Spleen (tissue), 11 donors: ENCODE results near the gene PEF1. TPM values are rescaled to one million over a fixed set of nuclear protein-coding genes. Genes with fewer than 3 reads are reported as not detected.

ENCODE experiments used
- DNase-seq: peaks from one replicate; pipeline ENCODE4 v3.0.0-alpha.2; 2020
- H3K27ac ChIP-seq, 8 donors: fragments of 200-600 bp; sonication (generic) in 7 of 8; 1 replicate in 4 of 8; 2 replicates in 4 of 8; pipeline versions ENCODE4 v1.5.0 to v1.8.0; 2016 to 2021; ENCODE audit warnings: inconsistent platforms in 4 of 8, mild to moderate bottlenecking in 4 of 8, moderate library complexity in 1 of 8
- H3K27me3 ChIP-seq, 7 donors: fragments of 200-600 bp; sonication (generic) in 6 of 7; replicated peaks in 1 of 7; 1 replicate in 4 of 7; 2 replicates in 3 of 7; pipeline versions ENCODE4 v1.5.0 to v1.8.0; 2016 to 2021; ENCODE audit warnings: inconsistent platforms in 3 of 7, mild to moderate bottlenecking in 1 of 7
- H3K36me3 ChIP-seq, 6 donors: fragments of 200-600 bp; sonication (generic) in 5 of 6; 1 replicate in 4 of 6; 2 replicates in 2 of 6; pipeline versions ENCODE4 v1.5.0 to v1.8.0; 2016 to 2021; ENCODE audit warnings: inconsistent platforms in 2 of 6
- H3K4me1 ChIP-seq, 6 donors: fragments of 200-600 bp; sonication (generic) in 5 of 6; 1 replicate in 3 of 6; 2 replicates in 3 of 6; pipeline versions ENCODE4 v1.5.0 to v1.8.0; 2016 to 2021; ENCODE audit warnings: inconsistent platforms in 3 of 6
- H3K4me3 ChIP-seq, 8 donors: fragments of 200-600 bp; sonication (generic) in 7 of 8; 1 replicate in 4 of 8; 2 replicates in 4 of 8; pipeline versions ENCODE4 v1.5.0 to v1.8.0; 2016 to 2021; ENCODE audit warnings: inconsistent platforms in 4 of 8, mild to moderate bottlenecking in 4 of 8, moderate library complexity in 2 of 8
- H3K9me3 ChIP-seq, 8 donors: fragments of 200-600 bp; sonication (generic) in 7 of 8; 1 replicate in 4 of 8; 2 replicates in 4 of 8; pipeline versions ENCODE4 v1.5.0 to v1.8.0; 2016 to 2021; ENCODE audit warnings: inconsistent platforms in 4 of 8
- CTCF ChIP-seq, 11 experiments: fragments of 200-600 bp in 7 of 11; fragments of 450-650 bp in 4 of 11; sonication (generic) in 4 of 11; IDR thresholded peaks in 8 of 11; conservative IDR thresholded peaks in 3 of 11; 1 replicate in 7 of 11; 2 replicates in 4 of 11; pipeline versions ENCODE4 v1.4.0 to v1.8.0; 2016 to 2021; ENCODE audit warnings: antibody characterized with exemption in 11 of 11, inconsistent platforms in 4 of 11, mild to moderate bottlenecking in 1 of 11
- POLR2A ChIP-seq, 3 donors: fragments of 450-650 bp; IDR thresholded peaks; one replicate each; pipeline ENCODE4 v1.5.1; 2017; ENCODE audit warnings: antibody characterized with exemption in 3 of 3, mild to moderate bottlenecking in 1 of 3
- POLR2AphosphoS5 ChIP-seq, 3 donors: sonication (generic); formaldehyde crosslinking; IDR thresholded peaks; one replicate each; pipeline ENCODE4 v1.5.1; 2017; ENCODE audit warnings: antibody characterized with exemption in 3 of 3
- WGBS, 5 donors: extraction: QIAGEN DNeasy Blood & Tissue Kit in 3 of 5; methylation state at CpG; one replicate each; pipeline versions ENCODE4 v1.1.5 to v1.1.7; 2013 to 2018; 5-methylcytosine and 5-hydroxymethylcytosine counted together
- intact Hi-C: fragments of 100-400 bp; cut with DNase I; formaldehyde crosslinking; loops from one replicate; pipeline ENCODE4 v1.15.0; 2023; ENCODE audit warnings: low total_unique reads
- polyA plus RNA-seq, 3 donors: library from polyadenylated mRNA; stranded (reverse); fragments of 200-250 nt; gene quantifications; one replicate each; pipeline ENCODE4 v1.2.1, GENCODE V29; 2013
- total RNA-seq, 7 donors: library from RNA; depleted of rRNA in 3 of 7; stranded (reverse); fragments of >200 nt in 3 of 7; fragmentation: NEBNext Ultra II Directional in 4 of 7; extraction: Animal tissue kit (Norgen Biotek cat#: 25700) in 4 of 7; gene quantifications; one replicate each; pipeline versions ENCODE4 v1.1.0 to v1.2.1, GENCODE V29; 2016 to 2021
- donor health status: healthy with polysubstance abuse.
- donor health status: DM: no; HTN: no; CAD: no; lungs with moderate emphysema.
- donor health status: DM: no; HTN: no; CAD: no.
- donor health status: Bipolar disorder and iron deficiency.
- donor health status: healthy.
- donor health status: DM: no; HTN: no; CAD: no.
- donor health status: DM: yes; HTN: yes; CAD: no.

Gene PEF1
- total and polyA plus RNA-seq, 10 donors, result 46.5 to 73.4 (median 55.7) TPM

GRCh38 chr1:31677949-31678348 lies 33.3 kb upstream of the PEF1 start:
- WGBS, 5 donors, result 64 to 77% (median 67%) methylated on average over 6 of the region's 6 CpGs
- no peak overlapping the region for H3K27ac ChIP-seq
- no peak for DNase-seq

DNA sequence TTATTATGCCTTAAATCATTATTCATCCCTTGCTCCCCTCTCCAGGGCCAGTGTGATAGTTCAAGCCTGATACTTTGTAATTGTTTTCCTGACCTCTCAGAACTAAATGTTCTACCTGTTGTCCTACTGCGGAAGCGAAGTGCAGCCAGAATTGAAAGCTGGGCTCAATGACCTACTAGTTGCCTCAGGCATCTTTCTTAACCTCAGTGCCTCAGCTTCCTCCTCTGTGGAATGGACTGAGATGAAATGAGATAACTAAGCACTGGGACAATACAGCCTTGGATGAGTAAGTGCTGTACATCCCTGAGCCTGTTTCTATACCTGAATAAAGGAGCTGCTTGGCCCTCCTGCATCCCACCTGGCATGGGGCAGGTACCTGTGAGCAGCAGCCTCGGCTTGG lies 32.7 kb upstream of the PEF1 start:
- Histone ChIP-seq H3K27ac (no peak overlapping the region), H3K36me3 (no peaks in the 10 kb centered on the region), H3K4me1 (no peaks in the 10 kb centered on the region), H3K27me3 (peaks cover 0 to 17% (median 0%) of the 10 kb centered on the region in 7 donors), H3K9me3 (no peaks in the 10 kb centered on the region), H3K4me3 (no peak overlapping the region)
- 43 to 99% (median 80%) methylated on average over 2 to 3 of the region's 3 CpGs for WGBS, 5 donors
- no peak for TF ChIP-seq POLR2A (IDR thresholded peaks at IDR 0.05)
- TF ChIP-seq CTCF (IDR thresholded peaks at IDR 0.05 in 8 of 11, conservative IDR thresholded peaks at IDR 0.05 in 3 of 11), result no peak
- no peak for TF ChIP-seq POLR2AphosphoS5 (IDR thresholded peaks at IDR 0.05)
- intact Hi-C loops, result no loop called here
- DNase-seq, result no peak

More at GRCh38 chr1:31677949-31678348, 33.3 kb upstream of the PEF1 start:
- Histone ChIP-seq H3K4me1 (no peaks in the 10 kb centered on the region), H3K4me3 (no peak overlapping the region), H3K36me3 (no peaks in the 10 kb centered on the region), H3K27me3 (peaks cover 0 to 17% (median 0%) of the 10 kb centered on the region in 7 donors), H3K9me3 (no peaks in the 10 kb centered on the region)
- intact Hi-C loops, result no loop called here
- TF ChIP-seq POLR2A (IDR thresholded peaks at IDR 0.05) (no peak), CTCF (IDR thresholded peaks at IDR 0.05 in 8 of 11, conservative IDR thresholded peaks at IDR 0.05 in 3 of 11) (no peak), POLR2AphosphoS5 (IDR thresholded peaks at IDR 0.05) (no peak)

DNA sequence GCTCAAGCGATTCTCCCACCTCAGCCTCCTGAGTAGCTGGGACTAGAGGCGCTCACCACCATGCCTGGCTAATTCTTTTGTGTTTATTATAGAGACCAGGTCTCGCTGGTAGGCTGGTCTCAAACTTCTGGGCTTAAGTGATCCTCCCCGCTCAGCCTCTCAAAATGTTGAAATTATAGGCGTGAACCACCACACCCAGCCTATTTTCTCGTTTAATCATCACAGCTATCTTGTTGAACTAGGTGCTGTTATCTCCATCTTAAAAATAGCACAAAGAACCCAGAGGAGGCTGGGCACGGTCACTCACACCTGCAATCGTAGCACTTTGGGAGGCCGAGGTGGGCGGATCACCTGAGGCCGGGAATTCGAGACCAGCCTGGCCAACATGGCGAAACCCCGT lies 31.1 kb upstream of the PEF1 start:
- no peaks in the 10 kb centered on the region for H3K36me3 ChIP-seq
- H3K4me3 ChIP-seq, result no peak overlapping the region
- peaks cover 0 to 12% (median 9%) of the 10 kb centered on the region in 6 donors for H3K4me1 ChIP-seq
- no peaks in the 10 kb centered on the region for H3K9me3 ChIP-seq
- TF ChIP-seq POLR2AphosphoS5 (IDR thresholded peaks at IDR 0.05) (no peak), CTCF (IDR thresholded peaks at IDR 0.05 in 8 of 11, conservative IDR thresholded peaks at IDR 0.05 in 3 of 11) (no peak), POLR2A (IDR thresholded peaks at IDR 0.05) (no peak)
- WGBS, 5 donors, result 87 to 92% (median 89%) methylated on average over 14 of the region's 14 CpGs
- DNase-seq, result no peak
- peaks cover 0 to 19% (median 0%) of the 10 kb centered on the region in 7 donors for H3K27me3 ChIP-seq
- intact Hi-C loops, result no loop called here
- no peak overlapping the region for H3K27ac ChIP-seq

DNA sequence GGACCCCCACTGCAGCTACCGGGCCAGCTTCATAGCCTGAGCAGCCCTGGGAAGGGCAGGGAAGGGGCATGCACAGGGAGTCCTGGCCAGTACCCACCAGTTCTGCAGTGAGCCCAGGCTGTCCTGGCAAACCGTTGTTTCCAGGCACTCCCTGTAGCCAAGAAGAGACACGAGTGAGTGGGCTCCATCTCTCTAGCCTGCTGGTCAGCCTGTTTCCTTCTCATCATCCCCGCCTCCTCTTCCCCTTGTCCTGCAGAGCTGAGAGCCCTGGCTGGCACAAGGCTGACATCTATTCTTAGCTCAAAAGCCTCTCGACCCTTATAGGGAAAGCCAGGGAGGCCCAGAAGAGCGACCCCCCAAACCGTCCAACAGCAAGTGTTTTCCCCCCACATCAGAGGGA lies 30.5 kb upstream of the PEF1 start:
- 73 to 81% (median 76%) methylated on average over 7 of the region's 7 CpGs for WGBS, 5 donors
- DNase-seq, result no peak
- no peak for TF ChIP-seq POLR2A (IDR thresholded peaks at IDR 0.05)
- TF ChIP-seq CTCF (IDR thresholded peaks at IDR 0.05 in 8 of 11, conservative IDR thresholded peaks at IDR 0.05 in 3 of 11), result no peak
- TF ChIP-seq POLR2AphosphoS5 (IDR thresholded peaks at IDR 0.05), result no peak
- Histone ChIP-seq H3K9me3 (no peaks in the 10 kb centered on the region), H3K27ac (no peak overlapping the region), H3K4me1 (peaks cover 5 to 18% (median 15%) of the 10 kb centered on the region in 6 donors), H3K27me3 (peaks cover 0 to 19% (median 0%) of the 10 kb centered on the region in 7 donors), H3K36me3 (no peaks in the 10 kb centered on the region), H3K4me3 (no peak overlapping the region)
- intact Hi-C loops, result no loop called here
